ENCODE measurements around the gene MBD3L2.
A peak's percentile ranks its signal among the peaks of the same experiment; 100 is the strongest.

Gene MBD3L2

DNA sequence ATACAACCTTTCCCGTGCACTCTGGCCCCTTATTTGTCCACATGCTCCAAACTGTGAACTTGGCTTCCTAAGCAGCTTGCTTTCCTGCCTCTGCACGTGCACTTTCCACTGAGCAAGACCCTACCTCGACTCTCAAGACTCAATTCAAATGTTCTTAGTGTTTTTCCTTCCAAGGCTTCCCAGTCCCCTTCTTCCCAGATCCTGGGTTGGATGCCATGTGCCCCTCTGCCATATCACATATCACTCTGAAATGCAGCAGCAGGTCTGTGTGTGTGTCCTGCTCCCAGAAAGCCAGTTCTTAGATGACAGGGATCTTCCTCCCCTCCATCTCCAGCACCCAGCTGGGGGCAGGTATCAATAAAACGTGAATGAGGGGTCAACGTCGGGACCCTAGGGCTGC, 23.4 kb downstream of the MBD3L2 start:
- TF ChIP-seq CTCF (conservative IDR thresholded peaks at IDR 0.05) (no peak), ZFX (IDR thresholded peaks at IDR 0.05) (no peak)
- H3K27ac ChIP-seq, result no peak overlapping the region

DNA sequence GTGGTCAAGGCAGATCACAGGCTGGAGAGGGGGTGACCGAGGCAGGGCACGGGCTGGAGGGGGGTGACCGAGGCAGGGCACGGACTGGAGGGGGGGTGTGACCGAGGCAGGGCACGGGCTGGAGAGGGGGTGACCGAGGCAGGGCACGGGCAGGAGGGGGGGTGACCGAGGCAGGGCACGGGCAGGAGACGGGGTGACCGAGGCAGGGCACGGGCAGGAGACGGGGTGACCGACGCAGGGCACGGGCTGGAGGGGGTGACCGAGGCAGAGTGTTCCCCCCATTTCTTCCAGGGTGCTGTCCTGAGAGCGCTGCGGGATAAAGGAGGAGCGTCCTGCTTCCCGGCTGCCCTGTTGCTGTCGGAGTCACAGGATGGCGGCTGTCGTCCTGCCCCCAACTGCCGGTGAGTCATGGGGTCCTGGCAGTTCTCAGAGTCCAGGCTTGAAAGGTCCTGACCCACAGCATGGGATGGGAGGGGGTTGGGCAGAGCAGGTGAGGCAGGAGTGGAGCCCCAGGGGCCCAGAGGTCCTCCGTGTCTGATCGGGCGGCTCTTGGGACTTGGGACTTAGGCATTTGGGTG, 25.7 kb downstream of the MBD3L2 start:
- no peak for TF ChIP-seq CTCF (conservative IDR thresholded peaks at IDR 0.05)
- TF ChIP-seq ZFX (IDR thresholded peaks at IDR 0.05), result no peak
- H3K27ac ChIP-seq, result no peak overlapping the region

- TF ChIP-seq CTCF (conservative IDR thresholded peaks at IDR 0.05) (no peak), ZFX (IDR thresholded peaks at IDR 0.05) (no peak)
Observed at GRCh38 chr19:7076151-7076550, 27.0 kb downstream of the MBD3L2 start.

DNA sequence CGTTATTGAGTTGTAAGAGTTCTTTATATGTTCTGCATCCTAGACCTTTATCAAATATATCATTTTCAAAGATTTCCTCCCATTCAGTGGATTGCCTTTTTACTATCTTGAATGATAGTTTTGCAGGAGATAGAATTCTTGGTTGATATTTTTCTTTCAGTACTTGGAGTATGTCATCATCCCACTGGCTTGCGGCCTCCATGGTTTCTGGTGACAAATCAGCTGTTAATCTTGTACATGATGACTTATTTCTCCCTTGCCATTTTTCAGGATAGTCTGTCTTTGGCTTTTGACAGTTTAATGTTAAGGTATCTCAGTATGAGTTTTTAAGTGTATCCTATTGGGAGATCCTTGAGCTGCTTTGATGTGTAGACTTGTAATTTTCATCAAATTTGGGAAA, 28.9 kb downstream of the MBD3L2 start:
- TF ChIP-seq ZFX (IDR thresholded peaks at IDR 0.05) (no peak), CTCF (conservative IDR thresholded peaks at IDR 0.05) (no peak)
- H3K27ac ChIP-seq, result no peak overlapping the region

More at GRCh38 chr19:7076151-7076550, 27.0 kb downstream of the MBD3L2 start:
- no peak overlapping the region for H3K27ac ChIP-seq

DNA sequence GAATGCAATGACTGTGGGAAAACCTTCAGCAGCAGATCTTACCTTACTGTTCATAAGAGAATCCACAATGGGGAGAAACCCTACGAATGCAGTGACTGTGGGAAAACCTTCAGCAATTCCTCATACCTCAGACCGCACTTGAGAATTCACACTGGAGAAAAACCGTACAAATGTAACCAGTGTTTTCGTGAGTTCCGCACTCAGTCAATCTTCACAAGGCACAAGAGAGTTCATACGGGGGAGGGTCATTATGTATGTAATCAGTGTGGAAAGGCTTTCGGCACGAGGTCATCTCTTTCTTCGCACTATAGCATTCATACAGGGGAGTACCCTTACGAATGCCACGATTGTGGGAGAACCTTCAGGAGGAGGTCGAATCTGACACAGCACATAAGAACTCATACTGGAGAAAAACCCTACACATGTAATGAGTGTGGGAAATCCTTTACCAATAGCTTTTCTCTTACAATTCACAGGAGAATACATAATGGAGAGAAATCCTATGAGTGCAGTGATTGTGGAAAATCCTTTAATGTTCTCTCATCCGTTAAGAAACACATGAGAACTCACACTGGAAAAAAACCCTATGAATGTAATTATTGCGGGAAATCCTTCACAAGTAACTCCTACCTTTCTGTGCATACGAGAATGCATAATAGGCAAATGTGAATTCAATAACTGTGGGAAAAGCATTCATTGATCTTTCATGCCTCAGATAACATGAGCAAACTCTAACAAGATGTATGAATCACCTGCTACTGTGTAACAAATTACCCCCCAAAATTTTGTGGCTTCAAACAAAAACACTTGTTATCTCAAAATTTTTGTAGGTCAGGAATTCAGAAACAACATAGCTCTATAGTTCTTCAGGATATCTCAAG, 34.2 kb downstream of the MBD3L2 start:
- H3K27ac ChIP-seq, result no peak overlapping the region
- no peak for TF ChIP-seq ZFX (IDR thresholded peaks at IDR 0.05)

DNA sequence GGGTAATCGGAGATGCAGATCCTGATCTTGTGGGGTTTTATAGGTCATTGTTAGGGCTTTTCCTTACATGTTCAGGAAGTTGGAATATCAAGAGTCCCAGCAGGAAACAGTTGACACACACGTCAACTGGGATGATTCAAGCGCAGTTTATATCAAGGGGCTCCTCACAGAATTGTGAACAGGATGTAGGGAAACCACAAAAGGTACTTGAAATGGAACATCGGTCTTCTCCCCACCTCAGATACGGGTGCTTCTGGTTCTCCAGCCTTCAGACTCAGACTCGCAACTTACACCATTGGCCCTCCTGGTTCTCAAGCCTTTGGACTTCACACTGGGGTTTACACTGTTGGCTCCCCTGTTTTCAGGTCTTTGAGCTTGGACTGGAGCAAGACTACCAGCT, 39.9 kb downstream of the MBD3L2 start:
- TF ChIP-seq ZFX (IDR thresholded peaks at IDR 0.05), result no peak
- TF ChIP-seq CTCF (conservative IDR thresholded peaks at IDR 0.05), result no peak
- H3K27ac ChIP-seq, result no peak overlapping the region

DNA sequence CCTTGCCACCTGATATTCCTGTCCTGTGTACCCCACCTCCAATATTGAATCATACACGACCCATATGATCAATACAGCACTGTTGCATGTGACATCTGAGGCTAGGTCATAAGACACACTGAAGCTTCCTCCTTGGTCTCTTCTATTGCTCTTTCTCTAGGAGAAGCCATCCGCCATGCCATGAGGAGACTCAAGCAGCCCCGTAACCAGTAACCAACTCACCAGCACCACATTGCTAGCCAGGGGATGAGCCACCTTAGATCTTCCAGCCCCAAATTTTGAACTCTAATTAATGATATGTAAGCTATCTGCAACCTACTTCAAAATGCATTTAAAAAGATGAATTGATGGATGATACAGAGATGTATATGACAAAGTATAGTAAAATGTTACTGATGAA, 49.0 kb downstream of the MBD3L2 start:
- TF ChIP-seq ZFX (IDR thresholded peaks at IDR 0.05), result no peak
- TF ChIP-seq CTCF (conservative IDR thresholded peaks at IDR 0.05), result no peak
- H3K27ac ChIP-seq, result peak overlapping the region; percentile 79; the same call in 1 of the 2 replicates
